GM21737 (cell line): ENCODE results near the gene ST3GAL2.
"Not testable (repeated sequence)": the region's sequence is repeated elsewhere in the genome, so short reads cannot be mapped to it uniquely, and the experiment has no call there.

Experiments used
- ATAC-seq: cut with Tn5 transposase; IDR thresholded peaks from one replicate; pipeline ENCODE4 v1.9.1; 2021; ENCODE audit warnings: mild to moderate bottlenecking, moderate library complexity; ENCODE audit not compliant: unreplicated experiment

ST3GAL2 gene

GRCh38 chr16:70349783-70350182, 89.1 kb downstream of the ST3GAL2 start:
- no peak for ATAC-seq

- no peak for ATAC-seq
Measured at GRCh38 chr16:70348991-70349390, 89.9 kb downstream of the ST3GAL2 start.

GRCh38 chr16:70345840-70346239, 93.1 kb downstream of the ST3GAL2 start:
- no peak for ATAC-seq

- no peak for ATAC-seq
Measured at GRCh38 chr16:70342016-70342415, 96.9 kb downstream of the ST3GAL2 start.

GRCh38 chr16:70341600-70341999, 97.3 kb downstream of the ST3GAL2 start:
- no peak for ATAC-seq

GRCh38 chr16:70337814-70338213, 101.1 kb downstream of the ST3GAL2 start:
- no peak for ATAC-seq

- ATAC-seq: not testable (repeated sequence)
Measured at GRCh38 chr16:70332728-70333127, 106.2 kb downstream of the ST3GAL2 start.

GRCh38 chr16:70331588-70332358, 107.1 kb downstream of the ST3GAL2 start:
- no peak for ATAC-seq

GRCh38 chr16:70331091-70331490, 107.8 kb downstream of the ST3GAL2 start:
- no peak for ATAC-seq
